AG04450 (cell line): Measurements from ENCODE around the gene FRMD4B. TPM values are rescaled to one million over a fixed set of nuclear protein-coding genes. Genes with fewer than 3 reads are reported as not detected.

ENCODE experiments used
- CTCF ChIA-PET: fragments of 300-600, 350-600 bp; formaldehyde crosslinking; extraction: SDS; loops from one replicate; lab custom pipeline; 2022; ENCODE audit warnings: antibody characterized with exemption, inconsistent platforms; lab: Charles Lee
- POLR2A ChIA-PET: fragments of 350-600 bp; formaldehyde crosslinking; extraction: SDS; loops from one replicate; lab custom pipeline; 2021; ENCODE audit warnings: antibody characterized with exemption, inconsistent platforms; lab: Yijun Ruan, JAX
- DNase-seq: peaks from one replicate; pipeline ENCODE4 v3.0.0-alpha.2; 2011; ENCODE audit warnings: low read depth, low spot score
- H3K27ac ChIP-seq: one replicate; pipeline ENCODE4 v1.5.1; 2012; ENCODE audit warnings: low read depth, low read length, control low read depth
- H3K27me3 ChIP-seq: one replicate; pipeline ENCODE4 v1.6.0; 2012; ENCODE audit warnings: low read length; ENCODE audit not compliant: control insufficient read depth, insufficient read depth
- H3K4me3 ChIP-seq: 2 replicates; pipeline ENCODE4 v1.5.1; 2011; ENCODE audit warnings: mild to moderate bottlenecking, low read depth, low read length, control low read depth
- H3K9me3 ChIP-seq: 2 replicates; pipeline ENCODE4 v1.5.1; 2012; ENCODE audit warnings: low read length; ENCODE audit not compliant: control insufficient read depth, insufficient read depth
- polyA minus RNA-seq: library from RNA; depleted of rRNA, polyadenylated mRNA; stranded (reverse); fragments of >200 nt; gene quantifications from 2 replicates; pipeline ENCODE4 v1.2.3, GENCODE V29; 2011; rRNA and poly(A)+ RNA removed
- polyA plus RNA-seq: library from polyadenylated mRNA; depleted of rRNA; stranded (reverse); fragments of >200 nt; gene quantifications from 2 replicates; pipeline ENCODE4 v1.2.3, GENCODE V29; 2011; rRNA removed
- TF ChIP-seq, protein P1 (sequence below): IDR thresholded peaks from 2 replicates; pipeline ENCODE4 v1.5.1; 2011; ENCODE audit warnings: low read depth, low read length, control low read depth, inconsistent platforms

Gene FRMD4B
- polyA plus RNA-seq (0.09 and 0.12 TPM in 2 replicates), polyA minus RNA-seq (0.09 and 0.51 TPM in 2 replicates)

DNA sequence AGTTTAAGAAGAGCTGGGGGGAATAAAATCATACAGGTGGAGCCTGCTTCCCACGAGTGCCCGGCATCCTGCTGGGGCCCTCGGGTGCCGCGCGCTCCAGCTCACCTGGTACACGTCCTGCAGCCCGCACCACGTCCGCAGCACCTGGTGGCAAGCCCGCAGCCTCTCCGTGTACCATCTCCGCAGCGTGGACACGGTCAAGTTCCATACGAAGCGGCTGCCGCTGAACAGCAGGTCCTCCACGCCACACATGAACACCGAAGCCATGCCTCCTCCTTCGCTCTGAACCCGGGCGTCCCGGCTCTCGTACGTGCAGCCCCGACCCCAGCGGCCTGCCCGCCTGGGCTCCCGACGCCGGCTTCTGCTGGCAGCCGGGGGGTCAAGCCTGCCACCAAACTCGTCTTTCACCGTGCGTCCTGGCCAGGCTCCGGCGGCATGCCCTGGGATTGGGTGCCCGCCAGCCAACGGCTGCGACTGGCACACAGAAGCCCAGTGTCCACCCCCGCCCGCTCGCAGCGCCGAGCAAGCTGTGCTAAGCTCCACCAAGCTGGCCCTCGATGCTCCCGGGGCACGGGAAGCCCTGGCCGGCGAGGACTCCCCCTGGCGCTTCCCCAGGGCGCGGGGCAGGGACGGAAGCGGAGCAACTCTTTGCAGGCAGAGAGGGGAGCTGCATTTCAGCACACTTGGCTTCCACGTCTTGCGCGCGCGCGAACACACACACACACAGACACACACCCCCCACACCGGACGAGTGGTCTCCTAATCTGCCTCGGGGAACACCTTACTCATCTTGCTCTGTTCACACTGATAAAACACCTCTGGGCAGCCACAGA lies at the start of gene FRMD4B:
TSS of gene FRMD4B (minus strand) at position 366 of the 833 bp plus-strand sequence. CDS start at position 267, 99 bp downstream.
- POLR2A ChIA-PET: no interaction called here
- TF ChIP-seq, protein P1, sequence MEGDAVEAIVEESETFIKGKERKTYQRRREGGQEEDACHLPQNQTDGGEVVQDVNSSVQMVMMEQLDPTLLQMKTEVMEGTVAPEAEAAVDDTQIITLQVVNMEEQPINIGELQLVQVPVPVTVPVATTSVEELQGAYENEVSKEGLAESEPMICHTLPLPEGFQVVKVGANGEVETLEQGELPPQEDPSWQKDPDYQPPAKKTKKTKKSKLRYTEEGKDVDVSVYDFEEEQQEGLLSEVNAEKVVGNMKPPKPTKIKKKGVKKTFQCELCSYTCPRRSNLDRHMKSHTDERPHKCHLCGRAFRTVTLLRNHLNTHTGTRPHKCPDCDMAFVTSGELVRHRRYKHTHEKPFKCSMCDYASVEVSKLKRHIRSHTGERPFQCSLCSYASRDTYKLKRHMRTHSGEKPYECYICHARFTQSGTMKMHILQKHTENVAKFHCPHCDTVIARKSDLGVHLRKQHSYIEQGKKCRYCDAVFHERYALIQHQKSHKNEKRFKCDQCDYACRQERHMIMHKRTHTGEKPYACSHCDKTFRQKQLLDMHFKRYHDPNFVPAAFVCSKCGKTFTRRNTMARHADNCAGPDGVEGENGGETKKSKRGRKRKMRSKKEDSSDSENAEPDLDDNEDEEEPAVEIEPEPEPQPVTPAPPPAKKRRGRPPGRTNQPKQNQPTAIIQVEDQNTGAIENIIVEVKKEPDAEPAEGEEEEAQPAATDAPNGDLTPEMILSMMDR: no peak
- Histone ChIP-seq H3K4me3 (no peak within 1 kb of the TSS), H3K27me3 (peaks cover 28% of the 10 kb centered on the region), H3K27ac (no peak within 1 kb of the TSS), H3K9me3 (no peaks in the 10 kb centered on the region; the same call in 1 of the 2 replicates)
- no peak for DNase-seq
- CTCF ChIA-PET: no interaction called here

DNA sequence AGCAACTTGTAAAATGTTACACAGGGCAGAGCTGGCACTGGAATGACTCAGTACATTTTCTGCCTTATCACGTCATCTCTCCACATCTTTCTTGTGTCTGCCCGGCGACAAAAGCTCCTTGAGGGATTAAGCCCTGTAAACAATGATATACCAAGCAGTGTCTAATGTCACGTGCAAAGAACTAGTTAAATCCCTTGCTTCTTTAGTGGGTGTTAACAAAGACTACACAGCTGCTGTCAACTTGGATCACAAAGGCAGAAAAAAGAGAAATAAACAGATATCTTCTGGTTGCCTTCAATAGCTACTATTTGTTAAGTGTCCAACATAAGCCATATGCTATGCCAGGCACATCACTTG lies 48.1 kb upstream of the FRMD4B start:
- ChIA-PET CTCF (interaction anchor here (0.6 to 1.3 kb wide), 3 partner anchors 128 to 437 kb away, joined by 3 to 7 read pairs (median 3); no protein-coding TSS in a partner anchor), POLR2A (interaction anchor here (1.3 kb wide), 1 partner anchor 11 kb away, joined by 4 read pairs; no protein-coding TSS in a partner anchor)
- Histone ChIP-seq H3K4me3 (no peak overlapping the region), H3K9me3 (no peaks in the 10 kb centered on the region), H3K27ac (no peak overlapping the region), H3K27me3 (peaks cover 3% of the 10 kb centered on the region)
- no peak for DNase-seq
- TF ChIP-seq, protein P1: no peak

DNA sequence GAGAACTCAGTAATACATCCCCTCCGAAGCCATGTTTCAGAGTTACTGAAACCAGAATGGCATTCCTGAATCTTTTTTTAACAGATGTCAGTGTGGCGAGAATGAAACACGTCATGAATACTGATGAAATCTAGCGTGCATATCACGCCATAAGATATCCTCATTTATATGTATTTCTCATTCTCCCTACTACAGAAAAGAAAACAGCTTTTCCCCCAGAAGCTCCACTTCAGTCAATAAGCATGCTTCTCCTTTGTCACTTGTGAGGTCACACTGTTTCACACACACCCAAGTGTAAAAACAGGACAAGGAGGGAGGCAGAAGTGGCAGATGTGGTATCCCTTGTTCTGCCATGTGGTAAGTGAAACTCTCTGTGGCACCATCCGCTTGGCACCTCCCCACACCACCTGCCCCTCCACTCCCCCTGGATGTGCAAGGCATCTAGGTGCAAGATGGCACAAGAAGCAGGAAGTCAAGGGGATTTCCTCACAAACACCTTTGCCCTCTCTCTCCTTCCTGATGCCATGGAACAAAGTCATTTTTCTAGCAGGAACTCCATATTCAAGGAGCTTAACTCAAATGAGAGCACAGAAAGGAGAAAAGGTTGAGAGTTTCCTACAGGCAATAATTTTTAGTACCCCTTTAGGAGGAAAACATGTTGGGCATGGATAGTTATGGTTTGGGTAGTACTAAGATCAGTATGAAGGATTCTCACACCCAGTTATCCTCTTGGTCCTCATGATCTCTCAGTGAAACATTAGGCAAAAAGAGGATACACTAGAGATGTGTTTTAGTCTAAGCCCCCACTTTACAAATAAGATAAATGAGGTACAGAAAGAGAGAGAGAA lies 47.5 kb upstream of the FRMD4B start:
- no peak overlapping the region for H3K27ac ChIP-seq
- ChIA-PET CTCF (interaction anchor here (0.6 to 1.3 kb wide), 3 partner anchors 127 to 436 kb away, joined by 3 to 7 read pairs (median 3); no protein-coding TSS in a partner anchor), POLR2A (interaction anchor here (1.3 kb wide), 1 partner anchor 11 kb away, joined by 4 read pairs; no protein-coding TSS in a partner anchor)
- TF ChIP-seq, protein P1: no peak
- DNase-seq: no peak
- no peak overlapping the region for H3K4me3 ChIP-seq
- no peaks in the 10 kb centered on the region for H3K9me3 ChIP-seq
- H3K27me3 ChIP-seq: peaks cover 3% of the 10 kb centered on the region

DNA sequence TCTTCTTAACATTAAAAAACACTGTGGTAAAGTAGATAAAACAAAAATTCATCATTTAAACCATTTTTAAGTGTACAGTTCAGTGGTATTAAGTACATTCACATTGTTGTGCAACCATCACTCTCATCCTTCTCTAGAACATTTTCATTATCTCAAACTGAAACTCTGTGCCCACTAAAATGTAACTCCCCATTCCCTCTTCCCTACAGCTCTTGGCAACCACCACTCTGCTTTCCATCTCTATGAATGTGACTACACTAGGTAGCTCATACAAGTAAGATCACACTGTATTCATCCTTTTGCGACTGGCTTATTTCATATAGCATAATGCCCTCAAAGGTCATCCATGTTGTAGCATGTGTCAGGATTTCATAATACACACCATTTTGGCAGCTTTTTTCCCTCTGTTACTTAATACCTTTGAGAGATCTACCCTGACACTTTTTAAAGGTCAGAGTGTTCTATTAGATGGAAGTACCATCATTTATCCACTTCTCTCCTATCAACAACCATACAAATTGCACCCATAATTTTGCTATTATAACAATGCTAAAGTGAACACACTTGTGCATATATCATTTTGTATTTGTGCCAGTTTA lies 42.9 kb upstream of the FRMD4B start:
- Histone ChIP-seq H3K27me3 (peaks cover 3% of the 10 kb centered on the region), H3K27ac (no peak overlapping the region), H3K9me3 (no peaks in the 10 kb centered on the region), H3K4me3 (no peak overlapping the region)
- ChIA-PET POLR2A (no interaction called here), CTCF (interaction anchor here (5.5 kb wide), 1 partner anchor 267 kb away, joined by 34 read pairs; no protein-coding TSS in a partner anchor)
- TF ChIP-seq, protein P1: no peak
- DNase-seq: no peak
